KMS-11 (cell line): ENCODE data around the gene CCBE1.

Source experiments
- H2AFZ ChIP-seq: fragments of 200-600 bp; sonication (generic); 2 replicates; pipeline ENCODE4 v1.6.1; 2016; ENCODE audit warnings: antibody characterized with exemption, mixed run types, low read depth
- H3K27ac ChIP-seq: fragments of 200-600 bp; sonication (generic); 2 replicates; pipeline ENCODE4 v1.6.1; 2016; ENCODE audit warnings: mild to moderate bottlenecking, mixed run types
- H3K27me3 ChIP-seq: fragments of 200-600 bp; sonication (generic); 2 replicates; pipeline ENCODE4 v1.6.1; 2017; ENCODE audit warnings: mild to moderate bottlenecking, low read depth, mixed run types, moderate library complexity; ENCODE audit not compliant: insufficient read depth
- H3K36me3 ChIP-seq: fragments of 200-600 bp; sonication (generic); 2 replicates; pipeline ENCODE4 v1.6.1; 2017; ENCODE audit warnings: mild to moderate bottlenecking, mixed run types; ENCODE audit not compliant: insufficient read depth
- H3K4me1 ChIP-seq: fragments of 200-600 bp; sonication (generic); 2 replicates; pipeline ENCODE4 v1.6.1; 2016; ENCODE audit warnings: mild to moderate bottlenecking, low read depth, mixed run types; ENCODE audit not compliant: poor library complexity, severe bottlenecking
- H3K4me2 ChIP-seq: fragments of 200-600 bp; sonication (generic); 2 replicates; pipeline ENCODE4 v1.7.0; 2016; ENCODE audit warnings: mild to moderate bottlenecking, mixed run types
- H3K4me3 ChIP-seq: fragments of 200-600 bp; sonication (generic); IDR thresholded peaks from 2 replicates; pipeline ENCODE4 v1.6.1; 2017; ENCODE audit warnings: low read depth, low read length, mixed read lengths; ENCODE audit not compliant: insufficient read depth
- H3K79me2 ChIP-seq: fragments of 200-600 bp; sonication (generic); 2 replicates; pipeline ENCODE4 v1.6.1; 2016; ENCODE audit warnings: low read depth, mixed run types; ENCODE audit not compliant: insufficient read depth
- H3K9ac ChIP-seq: fragments of 200-600 bp; sonication (generic); 2 replicates; pipeline ENCODE4 v1.6.1; 2016; ENCODE audit warnings: mild to moderate bottlenecking, mixed run types
- H4K20me1 ChIP-seq: fragments of 200-600 bp; sonication (generic); 2 replicates; pipeline ENCODE4 v1.6.1; 2016; ENCODE audit warnings: mild to moderate bottlenecking, mixed run types; ENCODE audit not compliant: insufficient read depth
- TF ChIP-seq, protein P1 (sequence below): fragments of 200-600 bp; sonication (generic); conservative IDR thresholded peaks from 2 replicates; pipeline ENCODE4 v1.6.1; 2017; ENCODE audit warnings: low read depth, mild to moderate bottlenecking, antibody characterized with exemption, low read length, moderate library complexity, mixed read lengths

Gene CCBE1

DNA sequence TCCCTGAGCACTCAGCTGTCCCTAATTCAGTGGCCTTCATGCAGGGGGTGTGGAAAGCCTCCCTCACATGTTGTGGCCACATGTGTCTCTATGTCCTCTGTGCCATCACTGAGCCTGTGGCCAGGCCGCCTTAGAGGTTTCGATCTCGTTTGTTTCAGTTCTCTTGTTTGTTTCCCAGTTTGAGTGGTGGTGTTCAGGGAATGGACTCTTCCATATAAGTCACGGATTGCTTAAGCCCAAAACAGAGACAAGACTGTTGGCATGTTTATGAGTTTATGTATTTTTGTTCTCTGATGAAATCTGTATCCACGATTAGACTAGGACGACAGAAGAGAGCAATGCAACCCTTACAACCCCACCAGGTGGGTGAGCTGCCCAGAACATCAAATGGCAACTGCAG is 134.5 kb downstream of the CCBE1 start:
- no peak overlapping the region for H3K27ac ChIP-seq
- H3K4me1 ChIP-seq: no peaks in the 10 kb centered on the region
- no peaks in the 10 kb centered on the region for H3K27me3 ChIP-seq
- H3K4me2 ChIP-seq: no peak overlapping the region
- no peaks in the 10 kb centered on the region for H3K79me2 ChIP-seq
- H3K36me3 ChIP-seq: no peaks in the 10 kb centered on the region
- H4K20me1 ChIP-seq: no peaks in the 10 kb centered on the region
- no peak overlapping the region for H2AFZ ChIP-seq
- TF ChIP-seq, protein P1, sequence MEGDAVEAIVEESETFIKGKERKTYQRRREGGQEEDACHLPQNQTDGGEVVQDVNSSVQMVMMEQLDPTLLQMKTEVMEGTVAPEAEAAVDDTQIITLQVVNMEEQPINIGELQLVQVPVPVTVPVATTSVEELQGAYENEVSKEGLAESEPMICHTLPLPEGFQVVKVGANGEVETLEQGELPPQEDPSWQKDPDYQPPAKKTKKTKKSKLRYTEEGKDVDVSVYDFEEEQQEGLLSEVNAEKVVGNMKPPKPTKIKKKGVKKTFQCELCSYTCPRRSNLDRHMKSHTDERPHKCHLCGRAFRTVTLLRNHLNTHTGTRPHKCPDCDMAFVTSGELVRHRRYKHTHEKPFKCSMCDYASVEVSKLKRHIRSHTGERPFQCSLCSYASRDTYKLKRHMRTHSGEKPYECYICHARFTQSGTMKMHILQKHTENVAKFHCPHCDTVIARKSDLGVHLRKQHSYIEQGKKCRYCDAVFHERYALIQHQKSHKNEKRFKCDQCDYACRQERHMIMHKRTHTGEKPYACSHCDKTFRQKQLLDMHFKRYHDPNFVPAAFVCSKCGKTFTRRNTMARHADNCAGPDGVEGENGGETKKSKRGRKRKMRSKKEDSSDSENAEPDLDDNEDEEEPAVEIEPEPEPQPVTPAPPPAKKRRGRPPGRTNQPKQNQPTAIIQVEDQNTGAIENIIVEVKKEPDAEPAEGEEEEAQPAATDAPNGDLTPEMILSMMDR: no peak
- no peak overlapping the region for H3K4me3 ChIP-seq
- H3K9ac ChIP-seq: no peak overlapping the region

DNA sequence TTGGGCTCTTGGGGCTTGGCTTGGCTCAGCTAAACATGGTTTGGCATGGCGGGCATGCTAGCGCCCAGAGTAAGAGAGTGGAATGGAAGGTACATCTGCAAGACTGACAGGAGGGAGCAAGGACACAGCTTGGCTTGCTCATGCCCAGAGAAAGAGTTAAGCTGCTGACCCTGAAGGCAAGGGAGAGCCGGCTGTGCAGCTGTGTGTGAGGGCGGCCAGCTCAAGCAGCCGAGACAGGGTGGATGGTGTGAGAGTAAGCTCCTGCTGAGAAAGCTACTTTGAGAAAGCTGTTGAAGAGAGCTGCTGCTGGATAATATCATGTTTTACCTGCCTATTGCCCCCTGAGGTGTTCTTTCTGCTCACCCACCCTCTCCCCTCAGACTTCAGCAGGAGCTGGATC is 135.6 kb downstream of the CCBE1 start:
- H3K27me3 ChIP-seq: no peaks in the 10 kb centered on the region
- TF ChIP-seq, protein P1: no peak
- no peak overlapping the region for H3K4me3 ChIP-seq
- H3K79me2 ChIP-seq: no peaks in the 10 kb centered on the region
- no peaks in the 10 kb centered on the region for H3K36me3 ChIP-seq
- H2AFZ ChIP-seq: no peak overlapping the region
- H3K4me1 ChIP-seq: no peaks in the 10 kb centered on the region
- H3K9ac ChIP-seq: no peak overlapping the region
- H3K4me2 ChIP-seq: no peak overlapping the region
- H3K27ac ChIP-seq: no peak overlapping the region
- no peaks in the 10 kb centered on the region for H4K20me1 ChIP-seq

DNA sequence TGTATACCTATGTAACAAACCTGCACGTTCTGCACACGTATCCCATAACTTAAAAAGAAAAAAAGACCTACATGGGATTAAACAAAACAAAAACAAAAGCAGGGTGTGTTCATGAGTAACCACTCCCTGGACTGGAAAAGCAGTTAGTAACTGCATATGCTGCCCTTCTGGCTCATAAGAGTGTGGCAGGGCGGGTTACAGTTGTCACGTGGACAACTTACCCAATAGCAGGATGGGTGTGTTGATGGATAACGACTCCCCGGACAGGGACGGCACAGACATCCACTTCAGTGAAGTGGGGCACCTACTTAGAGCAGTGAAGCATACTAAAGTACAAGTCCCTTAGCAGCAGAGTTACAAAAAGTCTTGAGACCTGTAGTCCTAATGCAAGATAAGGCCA is 136.7 kb downstream of the CCBE1 start:
- no peak overlapping the region for H3K27ac ChIP-seq
- no peaks in the 10 kb centered on the region for H3K27me3 ChIP-seq
- no peak overlapping the region for H3K4me3 ChIP-seq
- no peaks in the 10 kb centered on the region for H3K36me3 ChIP-seq
- no peak overlapping the region for H3K4me2 ChIP-seq
- H3K79me2 ChIP-seq: no peaks in the 10 kb centered on the region
- TF ChIP-seq, protein P1: no peak
- H2AFZ ChIP-seq: no peak overlapping the region
- no peaks in the 10 kb centered on the region for H4K20me1 ChIP-seq
- H3K9ac ChIP-seq: no peak overlapping the region
- no peaks in the 10 kb centered on the region for H3K4me1 ChIP-seq

DNA sequence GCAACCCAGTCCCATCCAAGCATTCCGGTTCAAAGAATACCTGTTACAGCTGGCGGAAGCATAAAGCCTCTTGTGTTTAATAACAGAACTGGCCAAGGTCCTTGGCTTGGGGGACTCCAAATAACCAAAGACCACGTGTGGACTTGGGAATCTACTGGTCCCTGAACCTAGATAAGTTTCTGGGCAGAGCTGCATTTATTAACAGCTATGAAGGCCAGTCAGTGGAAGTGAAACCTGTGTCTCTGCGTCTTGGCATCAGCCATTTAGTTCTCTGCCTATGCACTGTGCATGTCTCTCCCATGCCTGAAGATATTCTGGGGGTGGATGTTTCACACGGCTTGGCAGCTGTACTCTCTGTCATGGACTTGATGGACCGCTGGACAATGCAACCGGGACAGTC is 137.7 kb downstream of the CCBE1 start:
- TF ChIP-seq, protein P1: no peak
- H2AFZ ChIP-seq: no peak overlapping the region
- H3K27ac ChIP-seq: no peak overlapping the region
- no peaks in the 10 kb centered on the region for H3K4me1 ChIP-seq
- no peaks in the 10 kb centered on the region for H4K20me1 ChIP-seq
- no peaks in the 10 kb centered on the region for H3K36me3 ChIP-seq
- no peaks in the 10 kb centered on the region for H3K79me2 ChIP-seq
- no peaks in the 10 kb centered on the region for H3K27me3 ChIP-seq
- H3K4me2 ChIP-seq: no peak overlapping the region
- no peak overlapping the region for H3K9ac ChIP-seq
- H3K4me3 ChIP-seq: no peak overlapping the region
